Frontal cortex (tissue), 4 donors: ENCODE measurements around the gene TMEM14B. TPM values are rescaled to one million over a fixed set of nuclear protein-coding genes. Genes with fewer than 3 reads are reported as not detected.
"Not testable (repeated sequence)": the region's sequence is repeated elsewhere in the genome, so short reads cannot be mapped to it uniquely, and the experiment has no call there.

Source experiments
- DNase-seq, 2 donors: peaks; one replicate each; pipeline ENCODE4 v3.0.0; 2012; ENCODE audit warnings: low spot score in 2 of 2
- FAIRE-seq: peaks from 2 replicates; lab custom pipeline; 2012; peaks lifted over from hg19 to GRCh38; lab: Jason Lieb, UNC
- total RNA-seq: library from RNA; depleted of rRNA; stranded (reverse); fragments of >200 nt; gene quantifications from one replicate; pipeline ENCODE4 v1.2.3, GENCODE V29; 2014
- donor health status: control.
- donor health status: control.
- donor health status: control.

TMEM14B gene
- total RNA-seq, 1 donor from 2014 or later = 58.3 TPM

DNA sequence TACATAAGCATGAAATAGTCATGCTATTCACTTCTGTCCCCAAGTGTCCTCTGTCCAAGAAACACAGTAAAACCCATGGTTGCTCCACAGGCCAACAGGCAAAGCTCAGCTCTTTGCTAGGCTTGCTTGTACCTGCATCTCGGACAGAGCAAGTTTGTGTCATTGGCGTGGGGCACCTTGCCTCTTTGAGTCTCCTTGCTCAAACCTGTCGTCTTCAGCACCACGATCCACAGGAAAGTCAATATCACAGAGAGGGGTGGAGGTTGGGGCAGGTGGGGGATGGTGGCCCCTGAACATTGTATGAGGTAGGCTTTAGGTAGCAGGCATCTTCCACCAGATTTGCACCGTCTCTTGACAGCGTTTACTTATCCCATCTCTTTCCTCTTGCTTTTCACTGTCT lies 4.1 kb upstream of the TMEM14B start:
- DNase-seq (no peak), FAIRE-seq (no peak)

GRCh38 chr6:10745116-10745515 lies 2.5 kb upstream of the TMEM14B start:
- FAIRE-seq (no peak), DNase-seq (no peak)

DNA sequence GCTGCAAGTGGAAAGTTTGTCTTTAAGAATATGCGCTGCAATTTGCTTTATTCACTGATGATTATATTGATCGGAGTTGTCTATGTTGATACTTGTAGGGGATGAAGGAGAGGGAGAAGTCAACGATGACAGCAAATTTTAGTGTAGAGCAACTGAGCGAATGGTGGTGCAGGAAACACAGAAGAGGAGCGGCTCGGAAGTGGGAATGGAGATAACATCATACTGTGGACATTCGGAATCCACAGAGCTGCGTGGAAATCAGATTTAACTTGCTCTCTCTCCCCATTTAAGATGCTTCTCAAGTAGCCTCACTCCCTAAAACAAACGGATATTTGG lies 722 bp upstream of the TMEM14B start:
- FAIRE-seq (no peak), DNase-seq (no peak)

GRCh38 chr6:10749734-10750133 lies 2.1 kb downstream of the TMEM14B start:
- no peak for DNase-seq
- no peak for FAIRE-seq

- FAIRE-seq, DNase-seq: not testable (repeated sequence)
Measured at GRCh38 chr6:10750568-10750967, 3.0 kb downstream of the TMEM14B start.

DNA sequence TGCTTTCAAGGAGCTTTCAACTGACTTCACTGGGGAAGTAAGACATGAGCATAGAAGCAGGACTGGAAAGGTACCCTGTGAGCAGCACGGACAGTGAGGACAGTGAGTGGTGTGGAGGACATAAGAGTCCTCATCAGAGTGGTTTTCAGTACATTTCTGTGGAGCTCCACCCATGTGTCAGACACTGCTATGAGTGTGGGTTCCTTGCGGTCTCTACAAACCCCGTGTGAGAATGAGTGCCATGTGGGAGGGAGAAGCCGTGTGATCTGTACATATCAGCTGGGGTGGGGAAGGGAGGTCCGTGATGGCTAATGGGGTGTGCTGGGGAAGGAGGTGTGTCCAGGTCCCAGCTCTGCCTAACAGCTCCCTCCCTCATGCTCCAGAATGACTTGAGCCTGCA lies 4.2 kb downstream of the TMEM14B start:
- not testable (repeated sequence) for DNase-seq, FAIRE-seq

GRCh38 chr6:10756085-10756484 lies 8.5 kb downstream of the TMEM14B start:
- FAIRE-seq = no peak

GRCh38 chr6:10759312-10759839 lies 11.8 kb downstream of the TMEM14B start:
- DNase-seq (peak in 1 of 2 donors; percentile 14), FAIRE-seq (no peak)

More at GRCh38 chr6:10756085-10756484, 8.5 kb downstream of the TMEM14B start:
- no peak for DNase-seq

DNA sequence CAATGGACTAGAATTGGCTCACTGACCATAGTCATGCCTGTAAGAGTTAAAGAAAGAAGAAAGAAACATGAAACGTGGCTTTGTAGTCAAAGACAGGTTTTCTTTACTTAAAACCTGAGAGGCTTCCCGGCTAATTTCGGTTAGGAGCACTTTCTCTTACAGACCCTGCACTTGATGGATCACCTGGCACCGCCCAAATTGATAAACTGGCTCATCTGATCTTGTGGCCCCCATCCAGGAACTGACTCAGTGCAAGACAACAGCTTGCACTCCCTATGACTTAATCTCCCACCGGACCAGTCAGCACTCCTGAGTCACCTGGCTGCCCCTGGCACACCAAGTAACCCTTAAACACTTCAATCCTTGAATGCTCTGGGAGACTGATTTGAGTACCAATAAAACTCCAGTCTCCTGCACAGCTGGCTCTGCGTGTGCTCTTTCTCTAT lies 12.3 kb downstream of the TMEM14B start:
- DNase-seq (no peak), FAIRE-seq (no peak)

GRCh38 chr6:10763006-10763405 lies 15.4 kb downstream of the TMEM14B start:
- DNase-seq (no peak), FAIRE-seq (no peak)

DNA sequence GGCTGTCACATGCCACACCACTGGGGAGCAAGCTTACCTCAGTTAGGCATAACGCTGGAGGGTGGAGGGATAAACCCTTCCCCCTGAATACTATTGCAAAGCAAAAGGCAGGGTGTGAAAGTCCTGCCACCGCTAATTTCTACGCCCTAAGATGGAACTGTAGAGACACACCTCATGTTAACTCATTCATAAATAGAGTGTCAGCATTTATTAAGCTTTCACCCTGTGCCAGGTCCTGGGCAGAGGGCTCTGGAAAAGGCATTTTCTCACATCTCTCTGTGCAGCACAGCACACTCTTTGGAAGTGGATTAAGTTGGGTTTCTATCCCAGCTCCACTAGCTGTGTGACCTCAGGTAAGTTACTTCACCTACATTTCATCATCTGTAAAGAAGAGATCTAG lies 21.8 kb downstream of the TMEM14B start:
- FAIRE-seq = no peak
- DNase-seq = no peak

GRCh38 chr6:10771371-10771894 lies 23.8 kb downstream of the TMEM14B start:
- DNase-seq (no peak), FAIRE-seq (no peak)

DNA sequence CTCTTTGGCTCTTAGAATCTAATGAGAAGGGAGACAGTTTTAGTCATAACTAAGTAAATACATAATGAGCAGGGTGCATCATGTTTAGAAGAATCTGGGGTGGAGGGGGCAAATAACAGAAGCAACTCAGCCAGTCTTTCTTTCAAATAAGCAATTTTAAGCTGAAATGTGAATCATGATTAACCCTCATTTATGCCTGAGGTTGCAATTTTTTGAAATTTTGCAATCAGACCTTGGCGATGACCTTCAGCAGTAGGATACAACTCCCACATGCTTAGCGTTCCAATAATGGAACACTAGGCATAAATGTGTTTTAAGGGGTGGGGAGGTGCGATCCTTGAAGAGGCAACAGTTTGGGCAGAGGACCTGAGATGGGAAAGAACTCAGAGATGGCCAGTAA lies 30.6 kb downstream of the TMEM14B start:
- DNase-seq (no peak), FAIRE-seq (no peak)

- no peak for FAIRE-seq
- DNase-seq = no peak
Measured at GRCh38 chr6:10779076-10779475, 31.5 kb downstream of the TMEM14B start.

- FAIRE-seq (no peak), DNase-seq (no peak)
Measured at GRCh38 chr6:10791673-10792072, 44.1 kb downstream of the TMEM14B start.

DNA sequence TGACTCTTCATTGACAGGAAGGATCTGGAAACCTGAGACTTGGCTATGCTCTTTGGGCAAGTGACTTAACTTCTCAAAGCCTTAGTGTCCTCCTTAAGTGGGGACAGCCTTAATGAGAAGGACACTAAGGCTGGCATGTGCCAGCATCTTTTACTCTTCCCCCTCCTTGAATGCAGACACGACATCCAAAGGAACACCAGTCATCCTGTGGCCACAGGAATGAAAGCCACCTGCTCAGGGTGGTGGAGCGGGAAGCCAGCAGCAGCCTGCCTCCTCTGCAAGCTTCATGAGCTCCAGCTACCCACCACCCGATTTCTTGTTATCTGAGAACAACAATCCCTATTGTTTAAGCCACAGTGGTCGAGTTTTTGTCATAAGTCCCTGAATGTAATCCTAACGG lies 44.5 kb downstream of the TMEM14B start:
- DNase-seq (no peak), FAIRE-seq (no peak)

- DNase-seq = no peak
- no peak for FAIRE-seq
Measured at GRCh38 chr6:10793035-10793434, 45.4 kb downstream of the TMEM14B start.

DNA sequence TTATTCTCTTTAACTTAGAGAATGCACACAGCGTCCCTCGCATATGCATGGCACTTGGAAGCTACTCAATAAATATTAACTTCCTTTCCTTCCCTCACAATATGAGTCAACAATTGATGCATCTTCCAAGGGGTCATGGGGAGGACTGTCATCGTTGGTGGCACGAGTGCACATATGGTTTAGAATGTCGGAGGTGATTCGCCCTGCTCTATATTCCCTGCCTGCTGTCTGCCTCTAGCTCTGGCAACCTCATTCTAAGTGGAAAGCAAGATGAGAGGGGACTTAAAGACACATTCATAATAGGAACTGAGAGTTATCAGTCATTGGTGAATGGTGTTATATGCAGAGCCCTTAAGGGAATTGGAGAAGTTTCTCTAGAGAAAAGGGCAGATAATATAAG lies 46.1 kb downstream of the TMEM14B start:
- DNase-seq (no peak), FAIRE-seq (no peak)

DNA sequence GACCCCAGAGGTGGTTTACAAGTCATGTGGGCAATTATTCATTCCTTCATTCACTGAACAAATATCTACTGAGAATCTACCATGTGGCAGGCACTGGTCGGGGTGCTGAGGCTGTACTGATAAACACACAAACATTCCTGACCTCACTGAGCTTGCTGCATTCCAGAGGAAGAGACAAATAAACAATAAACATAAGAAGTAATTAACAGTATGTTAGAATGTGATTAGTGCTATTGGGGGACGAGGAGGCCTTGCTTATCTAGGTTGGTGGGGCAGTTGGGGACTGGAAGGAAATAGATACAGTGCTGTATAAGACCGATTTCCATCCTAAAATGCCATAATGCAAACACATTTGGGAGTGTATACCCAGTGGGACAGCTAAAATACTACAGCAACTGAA lies 46.6 kb downstream of the TMEM14B start:
- FAIRE-seq (no peak), DNase-seq (no peak)

GRCh38 chr6:10800810-10801209 lies 53.2 kb downstream of the TMEM14B start:
- DNase-seq (no peak), FAIRE-seq (no peak)

DNA sequence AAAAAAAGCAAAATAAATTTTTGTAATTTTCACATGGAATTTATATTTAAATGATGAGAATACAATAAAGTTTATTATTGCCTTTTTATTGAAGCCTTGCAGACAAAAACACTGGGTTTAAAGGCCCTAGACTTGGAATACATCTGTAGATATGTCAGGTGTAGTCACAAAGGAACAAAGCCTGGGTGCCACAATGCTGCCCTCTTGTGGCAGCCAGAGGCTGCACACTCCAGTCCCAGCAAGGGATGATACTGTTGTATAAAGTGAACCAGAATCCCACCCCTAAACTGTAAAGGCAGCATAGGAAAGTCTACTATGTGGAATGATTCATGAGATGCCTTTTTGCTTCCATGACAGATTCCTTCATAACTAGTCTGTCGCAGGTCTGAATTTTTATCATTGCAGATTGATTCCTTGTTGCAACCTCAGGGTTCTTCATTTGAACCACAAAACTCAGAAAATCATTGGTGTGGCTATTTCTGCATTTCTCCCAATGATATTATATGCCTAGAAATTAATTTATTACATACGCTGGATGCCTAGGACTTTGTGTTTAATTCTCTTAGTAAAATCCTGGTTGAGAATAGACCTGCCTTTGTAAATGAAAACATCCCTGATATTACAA lies 53.7 kb downstream of the TMEM14B start:
- DNase-seq (peak; percentile 18 to 65), FAIRE-seq (peak; percentile 43)
